ENCODE results near the gene NDUFB1. TPM values are rescaled to one million over a fixed set of nuclear protein-coding genes. Genes with fewer than 3 reads are reported as not detected.

The NDUFB1 gene
- total RNA-seq, 1 donor from 2014 or later: 348 TPM

GRCh38 chr14:92122351-92122677, 808 bp upstream of the NDUFB1 start:
- Mint-ChIP-seq H3K27me3 (ENCODE audit: insufficient read depth, low read depth) (peaks cover 5% of the 10 kb centered on the region), H3K36me3 (peaks cover 24% of the 10 kb centered on the region), H3K4me3 (peak overlapping the region; percentile 99), H3K9me3 (no peaks in the 10 kb centered on the region), H3K4me1 (peaks cover 22% of the 10 kb centered on the region), H3K27ac (peak overlapping the region; percentile 99)
- Histone ChIP-seq H3K4me2 (peak overlapping the region; percentile 81), H3K79me2 (ENCODE audit: low read depth) (peaks cover 73% of the 10 kb centered on the region), H3K36me3 (peaks cover 12% of the 10 kb centered on the region), H3K9ac (peak overlapping the region; percentile 97), H3K27me3 (no peaks in the 10 kb centered on the region), H3F3A (ENCODE audit: low read depth) (no peaks in the 10 kb centered on the region), H4K20me1 (ENCODE audit: low read depth) (no peaks in the 10 kb centered on the region), H3K27ac (peak overlapping the region; percentile 95), H2AFZ (replicated peaks) (peak overlapping the region; percentile 97), H3K4me3 (peak overlapping the region; percentile 71), H3K9me3 (ENCODE audit: low read depth) (no peaks in the 10 kb centered on the region), H3K4me1 (peaks cover 24% of the 10 kb centered on the region)
- TF ChIP-seq CTCF (IDR thresholded peaks at IDR 0.05) (no peak), EZH2 (IDR thresholded peaks at IDR 0.05) (no peak), EZH2phosphoT487 (IDR thresholded peaks at IDR 0.05) (no peak)
- DNase-seq (ENCODE audit: low spot score): peak; percentile 69

- Histone ChIP-seq H3K36me3 (peaks cover 6% of the 10 kb centered on the region), H3K27ac (no peak overlapping the region), H3K4me3 (peak overlapping the region; percentile 71), H3K4me1 (peaks cover 24% of the 10 kb centered on the region), H4K20me1 (ENCODE audit: low read depth) (no peaks in the 10 kb centered on the region), H3K9ac (peak overlapping the region; percentile 97), H3K4me2 (peak overlapping the region; percentile 81), H2AFZ (replicated peaks) (peak overlapping the region; percentile 97), H3K9me3 (ENCODE audit: low read depth) (no peaks in the 10 kb centered on the region), H3K27me3 (no peaks in the 10 kb centered on the region), H3K79me2 (ENCODE audit: low read depth) (peaks cover 63% of the 10 kb centered on the region), H3F3A (ENCODE audit: low read depth) (no peaks in the 10 kb centered on the region)
- Mint-ChIP-seq H3K4me1 (peaks cover 22% of the 10 kb centered on the region), H3K27me3 (ENCODE audit: insufficient read depth, low read depth) (peaks cover 5% of the 10 kb centered on the region), H3K4me3 (peak overlapping the region; percentile 99), H3K9me3 (no peaks in the 10 kb centered on the region), H3K27ac (peak overlapping the region; percentile 100), H3K36me3 (peaks cover 22% of the 10 kb centered on the region)
- no peak for TF ChIP-seq EZH2 (IDR thresholded peaks at IDR 0.05)
- peak; percentile 4 for TF ChIP-seq CTCF (IDR thresholded peaks at IDR 0.05)
- DNase-seq (ENCODE audit: low spot score): peak; percentile 57
Observed at GRCh38 chr14:92121207-92121669, 268 bp downstream of the NDUFB1 start.

GRCh38 chr14:92109490-92109889, 12.0 kb downstream of the NDUFB1 start:
- H3K79me2 ChIP-seq (ENCODE audit: low read depth): peaks cover 19% of the 10 kb centered on the region
- H3K4me2 ChIP-seq: no peak overlapping the region
- H3K9me3 Mint-ChIP-seq: no peaks in the 10 kb centered on the region
- no peaks in the 10 kb centered on the region for H3K36me3 ChIP-seq
- H3K4me1 ChIP-seq: peaks cover 14% of the 10 kb centered on the region
- H3F3A ChIP-seq (ENCODE audit: low read depth): peaks cover 26% of the 10 kb centered on the region
- no peak overlapping the region for H3K4me3 ChIP-seq
- no peak overlapping the region for H2AFZ ChIP-seq (replicated peaks)
- TF ChIP-seq CTCF (IDR thresholded peaks at IDR 0.05) (no peak), EZH2phosphoT487 (IDR thresholded peaks at IDR 0.05) (no peak), EZH2 (IDR thresholded peaks at IDR 0.05) (no peak)
- H3K27ac ChIP-seq: no peak overlapping the region
- no peaks in the 10 kb centered on the region for H3K9me3 ChIP-seq (ENCODE audit: low read depth)
- no peaks in the 10 kb centered on the region for H3K27me3 ChIP-seq
- no peaks in the 10 kb centered on the region for H3K36me3 Mint-ChIP-seq
- no peak overlapping the region for H3K9ac ChIP-seq
- no peak for DNase-seq (ENCODE audit: low spot score)
- peaks cover 2% of the 10 kb centered on the region for H3K27me3 Mint-ChIP-seq (ENCODE audit: insufficient read depth, low read depth)
- peaks cover 13% of the 10 kb centered on the region for H4K20me1 ChIP-seq (ENCODE audit: low read depth)
- no peak overlapping the region for H3K27ac Mint-ChIP-seq
- H3K4me3 Mint-ChIP-seq: no peak overlapping the region
- peaks cover 17% of the 10 kb centered on the region for H3K4me1 Mint-ChIP-seq

Measured in neural progenitor cell (in vitro differentiated cells).